ENCODE data around the gene IL5. TPM values are rescaled to one million over a fixed set of nuclear protein-coding genes. Genes with fewer than 3 reads are reported as not detected.

IL5 gene
- total and polyA plus RNA-seq, 2 of the 13 experiments (the other 11 are each of a cell fraction or from before 2014, with no cell fraction given), result not detected

DNA sequence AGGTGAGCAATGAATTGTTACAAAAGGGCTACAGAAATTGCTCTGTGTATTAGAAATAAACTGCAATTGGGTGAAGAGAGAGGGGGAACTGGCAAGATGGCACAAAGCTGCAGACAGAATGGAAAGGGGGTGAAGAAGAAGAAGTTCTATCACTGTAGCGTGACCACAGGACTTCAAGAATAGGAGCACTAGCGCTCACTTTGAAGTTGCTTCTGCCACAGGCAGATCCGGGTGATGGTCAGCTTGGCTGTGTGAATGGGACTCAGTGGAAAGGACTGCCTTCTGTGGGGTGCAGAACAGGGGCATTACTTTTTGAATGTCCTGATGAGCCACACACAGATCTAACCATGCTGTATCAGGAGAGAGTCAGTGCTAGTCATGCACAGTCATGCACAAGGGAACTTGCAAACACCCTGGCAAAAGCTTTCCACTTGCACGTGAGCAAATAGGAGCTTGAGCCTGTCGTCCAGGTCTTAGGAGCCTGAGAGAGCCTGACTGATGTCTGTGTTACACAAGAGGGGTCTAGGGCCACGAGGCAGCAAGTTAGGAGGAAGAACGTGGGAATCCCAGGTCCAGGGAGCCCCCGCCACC is 16.3 kb downstream of the IL5 start:
- ChIA-PET CTCF (ENCODE audit: low intra/inter-chr PET ratio, low total read pairs) (interaction anchor here (1.0 to 2.2 kb wide), 4 partner anchors 21 to 188 kb away, joined by 3 to 12 read pairs (median 7); no protein-coding TSS in a partner anchor), POLR2A (interaction anchor here (1.1 kb wide), 2 partner anchors 30 to 293 kb away, joined by 4 to 6 read pairs; partner anchors contain the start of gene RAD50)
- intact Hi-C loops (cut with micrococcal nuclease; ENCODE audit: unreplicated experiment) (loop anchor here (1.0 to 10.0 kb wide), 5 partner anchors 30 to 358 kb away; no protein-coding TSS in a partner anchor), in situ Hi-C loops (cut with HindIII; ENCODE audit: extremely low pct_ligation_motif_present, low pct_unique_long_range_greater_than_20kb) (no loop called here)
- no peaks in the 10 kb centered on the region for H4K20me1 ChIP-seq (ENCODE audit: insufficient read depth, low read length)
- DNase-seq (ENCODE audit: low spot score) (peak; percentile 8), ATAC-seq (peak; percentile 65), FAIRE-seq (no peak)
- H3K9me3 ChIP-seq (ENCODE audit: low read length), result no peaks in the 10 kb centered on the region
- H3K27me3 ChIP-seq (ENCODE audit: control insufficient read depth in 1 of 2, insufficient read depth in 2 of 2, low read length in 2 of 2), result no peaks in the 10 kb centered on the region
- H3K36me3 ChIP-seq (replicated peaks in 1 of 2; ENCODE audit: control insufficient read depth in 1 of 2, insufficient read depth in 2 of 2, low read length in 2 of 2), result no peaks in the 10 kb centered on the region
- H3K4me1 ChIP-seq (ENCODE audit: insufficient read depth, low read length), result peaks cover 14% of the 10 kb centered on the region
- peak overlapping the region in 2 of 3 experiments; percentile 44 to 65; a peak in 5 of 6 replicates for H3K4me3 ChIP-seq (replicated peaks in 1 of 3; ENCODE audit: insufficient read depth in 1 of 3, low read depth in 2 of 3, low read length in 3 of 3)
- 19% methylated on average over 8 of the region's 8 CpGs for WGBS (ENCODE audit: low lambda C conversion rate)
- H3K79me2 ChIP-seq (ENCODE audit: insufficient read depth, low read length), result no peaks in the 10 kb centered on the region
- no peak overlapping the region for H3K27ac ChIP-seq (ENCODE audit: extremely low read length, insufficient read depth, low read length)
- no TSS peak for BruUV-seq (replicated peaks)
- H2AFZ ChIP-seq (ENCODE audit: low read length), result peak overlapping the region; percentile 90
- peak overlapping the region; percentile 42; the same call in 1 of the 2 replicates for H3K9ac ChIP-seq (ENCODE audit: insufficient read depth, low read depth, low read length)
- H3K4me2 ChIP-seq (ENCODE audit: low read depth, low read length), result peak overlapping the region; percentile 88
- peak; percentile 19; the same call in 1 of the 2 replicates for TF ChIP-seq HNF4A (CRISPR knock-in tag; IDR thresholded peaks at IDR 0.05)
- no peak for TF ChIP-seq KDM5A (IDR thresholded peaks at IDR 0.05; ENCODE audit: borderline replicate concordance, low read length)
- TF ChIP-seq ZNF563 (CRISPR knock-in tag; IDR thresholded peaks at IDR 0.05), result 0 out of 2 replicates have a peak, but pooled peaks have one; percentile 11
- no peak for TF ChIP-seq PPARG (CRISPR knock-in tag; conservative IDR thresholded peaks at IDR 0.05)
- no peak for TF ChIP-seq HES4 (CRISPR knock-in tag; IDR thresholded peaks at IDR 0.05; ENCODE audit: borderline replicate concordance)
- TF ChIP-seq NCOA5 (CRISPR knock-in tag; IDR thresholded peaks at IDR 0.05), result no peak
- no peak for TF ChIP-seq ZNF550 (CRISPR knock-in tag; IDR thresholded peaks at IDR 0.05; ENCODE audit: borderline replicate concordance)
- no peak for TF ChIP-seq FLYWCH1 (CRISPR knock-in tag; IDR thresholded peaks at IDR 0.05)
- TF ChIP-seq BHLHE40 (IDR thresholded peaks at IDR 0.05; ENCODE audit: low read length), result peak; percentile 64
- no peak for TF ChIP-seq NRL (CRISPR knock-in tag; IDR thresholded peaks at IDR 0.05; ENCODE audit: borderline replicate concordance)
- no peak for TF ChIP-seq ZKSCAN8 (CRISPR knock-in tag; IDR thresholded peaks at IDR 0.05; ENCODE audit: borderline replicate concordance)
- TF ChIP-seq ZNF282 (IDR thresholded peaks at IDR 0.05; ENCODE audit: partially characterized antibody), result no peak
- no peak for TF ChIP-seq CHD4 (IDR thresholded peaks at IDR 0.05; ENCODE audit: borderline replicate concordance, low read length)
- TF ChIP-seq, protein P1, sequence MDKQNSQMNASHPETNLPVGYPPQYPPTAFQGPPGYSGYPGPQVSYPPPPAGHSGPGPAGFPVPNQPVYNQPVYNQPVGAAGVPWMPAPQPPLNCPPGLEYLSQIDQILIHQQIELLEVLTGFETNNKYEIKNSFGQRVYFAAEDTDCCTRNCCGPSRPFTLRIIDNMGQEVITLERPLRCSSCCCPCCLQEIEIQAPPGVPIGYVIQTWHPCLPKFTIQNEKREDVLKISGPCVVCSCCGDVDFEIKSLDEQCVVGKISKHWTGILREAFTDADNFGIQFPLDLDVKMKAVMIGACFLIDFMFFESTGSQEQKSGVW (CRISPR knock-in tag; IDR thresholded peaks at IDR 0.05; ENCODE audit: borderline replicate concordance), result no peak
- TF ChIP-seq, protein P2, sequence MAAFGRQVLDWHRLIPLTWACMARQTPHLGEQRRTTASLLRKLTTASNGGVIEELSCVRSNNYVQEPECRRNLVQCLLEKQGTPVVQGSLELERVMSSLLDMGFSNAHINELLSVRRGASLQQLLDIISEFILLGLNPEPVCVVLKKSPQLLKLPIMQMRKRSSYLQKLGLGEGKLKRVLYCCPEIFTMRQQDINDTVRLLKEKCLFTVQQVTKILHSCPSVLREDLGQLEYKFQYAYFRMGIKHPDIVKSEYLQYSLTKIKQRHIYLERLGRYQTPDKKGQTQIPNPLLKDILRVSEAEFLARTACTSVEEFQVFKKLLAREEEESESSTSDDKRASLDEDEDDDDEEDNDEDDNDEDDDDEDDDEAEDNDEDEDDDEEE (CRISPR knock-in tag; IDR thresholded peaks at IDR 0.05), result no peak
- TF ChIP-seq, protein P3, sequence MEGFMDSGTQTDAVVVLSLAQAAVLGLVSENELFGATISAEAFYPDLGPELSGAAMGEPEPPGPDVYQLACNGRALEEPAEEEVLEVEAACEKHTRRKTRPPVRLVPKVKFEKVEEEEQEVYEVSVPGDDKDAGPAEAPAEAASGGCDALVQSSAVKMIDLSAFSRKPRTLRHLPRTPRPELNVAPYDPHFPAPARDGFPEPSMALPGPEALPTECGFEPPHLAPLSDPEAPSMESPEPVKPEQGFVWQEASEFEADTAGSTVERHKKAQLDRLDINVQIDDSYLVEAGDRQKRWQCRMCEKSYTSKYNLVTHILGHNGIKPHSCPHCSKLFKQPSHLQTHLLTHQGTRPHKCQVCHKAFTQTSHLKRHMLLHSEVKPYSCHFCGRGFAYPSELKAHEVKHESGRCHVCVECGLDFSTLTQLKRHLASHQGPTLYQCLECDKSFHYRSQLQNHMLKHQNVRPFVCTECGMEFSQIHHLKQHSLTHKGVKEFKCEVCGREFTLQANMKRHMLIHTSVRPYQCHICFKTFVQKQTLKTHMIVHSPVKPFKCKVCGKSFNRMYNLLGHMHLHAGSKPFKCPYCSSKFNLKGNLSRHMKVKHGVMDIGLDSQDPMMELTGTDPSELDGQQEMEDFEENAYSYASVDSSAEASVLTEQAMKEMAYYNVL (CRISPR knock-in tag; IDR thresholded peaks at IDR 0.05; ENCODE audit: borderline replicate concordance), result no peak
- no peak for TF ChIP-seq ZSCAN12 (CRISPR knock-in tag; IDR thresholded peaks at IDR 0.05)
- TF ChIP-seq RAD21 (CRISPR knock-in tag; IDR thresholded peaks at IDR 0.05), result 0 out of 2 replicates have a peak, but pooled peaks have one; percentile 5
- no peak for TF ChIP-seq ZFX (CRISPR knock-in tag; IDR thresholded peaks at IDR 0.05; ENCODE audit: low read depth)
- TF ChIP-seq FOXA3 (CRISPR knock-in tag; IDR thresholded peaks at IDR 0.05), result no peak
- 0 out of 2 replicates have a peak, but pooled peaks have one; percentile 0 for TF ChIP-seq ZNF205 (CRISPR knock-in tag; IDR thresholded peaks at IDR 0.05)
- TF ChIP-seq ZNF343 (CRISPR knock-in tag; IDR thresholded peaks at IDR 0.05), result no peak
- TF ChIP-seq SALL2 (CRISPR knock-in tag; IDR thresholded peaks at IDR 0.05), result no peak

All from HepG2 (cell line).